HG03571 (cell line): ENCODE measurements around the gene TTC23.

ENCODE experiments used
- ATAC-seq: cut with Tn5 transposase; IDR thresholded peaks from one replicate; pipeline ENCODE4 v1.9.1; 2021; ENCODE audit not compliant: unreplicated experiment

Gene TTC23

DNA sequence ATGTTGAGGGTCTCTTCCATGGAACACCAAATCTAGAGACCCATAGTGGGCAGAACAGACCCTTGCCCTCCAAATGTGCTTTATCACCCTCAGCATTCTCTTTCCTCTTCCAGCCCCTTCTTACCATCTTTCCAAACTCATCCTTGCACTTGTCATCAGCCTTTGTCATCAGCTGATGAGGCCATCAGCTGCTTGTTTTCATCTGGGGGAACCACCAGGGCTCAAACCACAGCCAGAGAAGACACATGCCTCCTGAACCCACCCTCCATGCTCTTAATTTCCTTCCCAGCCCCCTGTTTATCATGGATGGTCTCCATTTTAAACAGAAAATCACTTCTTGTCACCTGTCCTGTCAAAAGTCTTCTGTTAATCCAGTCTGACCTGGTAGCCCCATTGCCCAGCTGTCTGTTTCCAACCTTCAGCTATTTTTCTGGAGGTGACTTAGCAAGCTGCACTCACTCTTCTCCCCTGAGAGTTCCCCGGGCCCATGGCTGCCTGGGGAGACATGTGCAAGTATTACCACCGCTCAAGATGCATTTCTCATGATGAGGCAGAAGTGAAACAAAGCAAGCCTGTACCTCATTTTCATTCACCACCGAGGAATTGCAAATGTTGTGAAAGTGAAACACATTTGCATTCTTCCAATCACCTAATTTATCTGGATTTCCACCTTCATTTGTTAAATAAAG is 159.2 kb downstream of the TTC23 start:
- ATAC-seq: peak; percentile 99

- ATAC-seq: no peak
Measured at GRCh38 chr15:99087405-99087943, 161.9 kb downstream of the TTC23 start.

GRCh38 chr15:99086327-99086667 is 163.1 kb downstream of the TTC23 start:
- ATAC-seq: no peak
